Lower lobe of right lung (tissue), 2 donors: ENCODE results near the gene NPTX2. TPM values are rescaled to one million over a fixed set of nuclear protein-coding genes. Genes with fewer than 3 reads are reported as not detected.

Source experiments
- ATAC-seq, 2 donors: fragments of 200-7000 bp; cut with Tn5 transposase; one replicate each; pipeline ENCODE4 v1.9.1; 2020 to 2022; ENCODE audit warnings: mild to moderate bottlenecking in 2 of 2, moderate library complexity in 2 of 2
- DNase-seq: peaks from one replicate; pipeline ENCODE4 v3.0.0-alpha.2; 2020
- H3K27ac ChIP-seq: fragments of 200-600 bp; one replicate; pipeline ENCODE4 v1.8.0; 2022
- H3K27me3 ChIP-seq: fragments of 200-600 bp; one replicate; pipeline ENCODE4 v1.8.0; 2022; ENCODE audit warnings: low read depth
- H3K36me3 ChIP-seq: fragments of 200-600 bp; one replicate; pipeline ENCODE4 v1.8.0; 2022; ENCODE audit warnings: mild to moderate bottlenecking
- H3K4me1 ChIP-seq: fragments of 200-600 bp; one replicate; pipeline ENCODE4 v1.8.0; 2022
- H3K4me3 ChIP-seq: fragments of 200-600 bp; one replicate; pipeline ENCODE4 v1.8.0; 2022; ENCODE audit warnings: mild to moderate bottlenecking
- H3K9me3 ChIP-seq: fragments of 200-600 bp; one replicate; pipeline ENCODE4 v1.8.0; 2022
- intact Hi-C: fragments of 100-400 bp; cut with DNase I; formaldehyde crosslinking; loops from one replicate; pipeline ENCODE4 v1.11.0; 2022
- total RNA-seq: library from RNA; stranded (reverse); fragmentation: NEBNext Ultra II Directional; extraction: Animal tissue kit (Norgen Biotek cat#: 25700); gene quantifications from one replicate; pipeline ENCODE4 v1.2.1, GENCODE V29; 2021
- TF ChIP-seq, protein P1 (sequence below): fragments of 200-600 bp; IDR thresholded peaks from one replicate; pipeline ENCODE4 v1.8.0; 2022; ENCODE audit warnings: antibody characterized with exemption, mild to moderate bottlenecking
- donor health status: DM: no; HTN: yes; CAD: no; lungs with severe emphysema.

NPTX2 gene
- total RNA-seq, 1 donor from 2014 or later: 0.62 TPM

DNA sequence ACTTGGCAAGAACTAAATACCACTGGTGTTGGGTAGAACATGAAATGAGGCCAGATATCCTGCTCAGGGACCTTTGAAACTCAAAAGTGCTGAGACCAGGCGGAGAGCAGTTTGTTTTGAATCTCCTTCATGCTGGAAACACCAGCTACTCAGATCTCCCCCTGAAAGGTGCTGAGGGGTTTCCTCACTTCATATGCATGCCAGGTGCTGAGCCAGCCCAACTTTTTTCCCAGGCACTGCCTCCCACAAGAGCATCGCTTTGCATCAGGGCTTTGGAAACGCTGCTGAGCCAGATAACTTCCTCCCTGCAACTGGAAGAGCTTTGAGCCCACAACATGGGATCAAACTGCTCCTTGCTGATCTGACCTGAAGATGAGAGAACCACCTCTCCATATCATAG, 13.7 kb downstream of the NPTX2 start:
- Histone ChIP-seq H3K4me3 (no peak overlapping the region), H3K4me1 (no peaks in the 10 kb centered on the region), H3K36me3 (no peaks in the 10 kb centered on the region), H3K27ac (no peak overlapping the region), H3K27me3 (peaks cover 30% of the 10 kb centered on the region), H3K9me3 (no peaks in the 10 kb centered on the region)
- intact Hi-C loops: no loop called here
- TF ChIP-seq, protein P1, sequence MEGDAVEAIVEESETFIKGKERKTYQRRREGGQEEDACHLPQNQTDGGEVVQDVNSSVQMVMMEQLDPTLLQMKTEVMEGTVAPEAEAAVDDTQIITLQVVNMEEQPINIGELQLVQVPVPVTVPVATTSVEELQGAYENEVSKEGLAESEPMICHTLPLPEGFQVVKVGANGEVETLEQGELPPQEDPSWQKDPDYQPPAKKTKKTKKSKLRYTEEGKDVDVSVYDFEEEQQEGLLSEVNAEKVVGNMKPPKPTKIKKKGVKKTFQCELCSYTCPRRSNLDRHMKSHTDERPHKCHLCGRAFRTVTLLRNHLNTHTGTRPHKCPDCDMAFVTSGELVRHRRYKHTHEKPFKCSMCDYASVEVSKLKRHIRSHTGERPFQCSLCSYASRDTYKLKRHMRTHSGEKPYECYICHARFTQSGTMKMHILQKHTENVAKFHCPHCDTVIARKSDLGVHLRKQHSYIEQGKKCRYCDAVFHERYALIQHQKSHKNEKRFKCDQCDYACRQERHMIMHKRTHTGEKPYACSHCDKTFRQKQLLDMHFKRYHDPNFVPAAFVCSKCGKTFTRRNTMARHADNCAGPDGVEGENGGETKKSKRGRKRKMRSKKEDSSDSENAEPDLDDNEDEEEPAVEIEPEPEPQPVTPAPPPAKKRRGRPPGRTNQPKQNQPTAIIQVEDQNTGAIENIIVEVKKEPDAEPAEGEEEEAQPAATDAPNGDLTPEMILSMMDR: no peak
- no peak for ATAC-seq
- no peak for DNase-seq

DNA sequence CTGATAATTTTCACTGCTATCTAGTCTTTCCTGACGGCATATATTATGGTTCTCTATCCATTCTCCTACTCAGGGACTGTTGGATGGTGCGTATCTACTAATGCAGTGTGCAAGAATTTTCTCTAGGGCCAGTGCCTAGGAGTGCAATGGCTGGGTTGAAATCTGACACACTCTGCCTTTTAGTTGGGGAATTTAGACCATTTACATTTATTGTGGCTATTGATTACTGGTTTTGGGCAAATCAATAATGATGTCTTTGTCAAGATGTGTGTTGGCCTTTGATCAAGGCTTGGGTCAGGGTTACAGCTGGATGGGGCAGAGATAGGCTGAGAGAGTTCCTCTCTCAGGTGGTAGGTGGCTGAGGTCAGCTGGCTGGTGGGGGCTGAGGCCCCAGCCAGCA, 21.8 kb downstream of the NPTX2 start:
- H3K27ac ChIP-seq: no peak overlapping the region
- H3K4me3 ChIP-seq: no peak overlapping the region
- TF ChIP-seq, protein P1: no peak
- ATAC-seq: no peak
- H3K4me1 ChIP-seq: no peaks in the 10 kb centered on the region
- no peaks in the 10 kb centered on the region for H3K36me3 ChIP-seq
- H3K9me3 ChIP-seq: peaks cover 13% of the 10 kb centered on the region
- no peak for DNase-seq
- no peaks in the 10 kb centered on the region for H3K27me3 ChIP-seq
- intact Hi-C loops: no loop called here

DNA sequence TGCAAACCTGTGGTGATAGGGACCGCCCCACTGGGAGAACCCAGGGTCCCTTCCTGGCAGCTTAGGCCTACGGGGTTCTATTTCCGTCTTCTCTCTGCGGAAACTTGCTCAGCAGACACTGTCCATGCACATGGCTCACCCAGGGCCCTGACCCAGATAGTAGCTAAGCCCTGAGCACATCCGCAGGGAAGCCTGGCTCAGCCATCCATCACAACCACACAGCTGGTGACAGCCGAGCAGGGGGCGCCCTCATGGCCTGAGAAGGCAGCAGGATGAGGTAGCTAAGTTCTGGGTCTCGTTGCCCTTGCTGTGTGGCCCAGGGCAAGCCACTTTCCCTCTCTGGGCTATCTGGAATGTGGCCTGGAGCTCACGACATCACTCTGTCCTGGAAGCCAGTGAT, 23.3 kb downstream of the NPTX2 start:
- intact Hi-C loops: no loop called here
- DNase-seq (no peak), ATAC-seq (no peak)
- no peaks in the 10 kb centered on the region for H3K36me3 ChIP-seq
- peaks cover 13% of the 10 kb centered on the region for H3K9me3 ChIP-seq
- no peak overlapping the region for H3K4me3 ChIP-seq
- H3K4me1 ChIP-seq: no peaks in the 10 kb centered on the region
- TF ChIP-seq, protein P1: no peak
- H3K27ac ChIP-seq: no peak overlapping the region
- H3K27me3 ChIP-seq: no peaks in the 10 kb centered on the region

DNA sequence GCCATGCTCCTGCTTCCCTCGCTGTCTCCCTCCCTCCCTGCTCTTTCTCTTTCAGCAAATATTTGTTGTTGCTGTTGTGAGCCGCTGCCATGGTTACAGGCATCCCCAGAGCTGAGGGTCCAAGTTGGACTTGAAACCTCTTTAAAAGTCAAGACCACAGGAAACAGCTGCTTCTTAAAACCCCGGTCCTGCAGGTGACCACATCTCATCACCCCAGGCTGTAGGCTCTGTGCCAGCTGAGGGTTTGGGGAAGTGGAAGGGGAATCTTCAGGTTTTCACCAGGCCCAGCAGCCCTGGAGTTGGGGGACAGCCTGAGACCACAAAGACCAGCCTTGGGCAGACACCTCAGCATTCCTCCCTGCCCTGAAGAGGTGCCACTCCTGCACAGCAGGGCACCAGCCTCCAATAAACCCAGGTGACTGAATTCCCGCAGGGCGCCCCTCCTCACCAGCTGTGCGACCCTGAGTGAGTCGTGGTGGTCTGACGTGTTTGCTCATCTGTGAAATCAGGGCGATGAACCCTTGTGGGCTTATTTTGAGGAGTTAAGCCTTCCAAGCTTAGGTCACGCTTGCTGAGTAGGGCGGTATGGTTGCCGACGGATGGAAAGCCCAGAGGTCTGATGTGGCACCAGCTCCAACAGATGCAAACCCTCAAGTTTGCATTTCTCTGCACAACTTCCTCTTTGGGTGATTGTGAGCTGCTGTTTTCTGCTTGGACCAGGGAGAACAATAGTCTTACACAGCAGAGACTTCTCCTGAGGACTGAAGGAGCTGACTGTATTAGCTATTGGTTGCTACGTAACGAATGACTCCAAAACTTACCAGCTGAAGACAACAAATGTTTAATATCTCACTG, 24.8 kb downstream of the NPTX2 start:
- intact Hi-C loops: no loop called here
- TF ChIP-seq, protein P1: no peak
- Histone ChIP-seq H3K4me1 (no peaks in the 10 kb centered on the region), H3K9me3 (peaks cover 13% of the 10 kb centered on the region), H3K4me3 (no peak overlapping the region), H3K27me3 (no peaks in the 10 kb centered on the region), H3K27ac (no peak overlapping the region), H3K36me3 (no peaks in the 10 kb centered on the region)
- ATAC-seq (no peak), DNase-seq (no peak)

DNA sequence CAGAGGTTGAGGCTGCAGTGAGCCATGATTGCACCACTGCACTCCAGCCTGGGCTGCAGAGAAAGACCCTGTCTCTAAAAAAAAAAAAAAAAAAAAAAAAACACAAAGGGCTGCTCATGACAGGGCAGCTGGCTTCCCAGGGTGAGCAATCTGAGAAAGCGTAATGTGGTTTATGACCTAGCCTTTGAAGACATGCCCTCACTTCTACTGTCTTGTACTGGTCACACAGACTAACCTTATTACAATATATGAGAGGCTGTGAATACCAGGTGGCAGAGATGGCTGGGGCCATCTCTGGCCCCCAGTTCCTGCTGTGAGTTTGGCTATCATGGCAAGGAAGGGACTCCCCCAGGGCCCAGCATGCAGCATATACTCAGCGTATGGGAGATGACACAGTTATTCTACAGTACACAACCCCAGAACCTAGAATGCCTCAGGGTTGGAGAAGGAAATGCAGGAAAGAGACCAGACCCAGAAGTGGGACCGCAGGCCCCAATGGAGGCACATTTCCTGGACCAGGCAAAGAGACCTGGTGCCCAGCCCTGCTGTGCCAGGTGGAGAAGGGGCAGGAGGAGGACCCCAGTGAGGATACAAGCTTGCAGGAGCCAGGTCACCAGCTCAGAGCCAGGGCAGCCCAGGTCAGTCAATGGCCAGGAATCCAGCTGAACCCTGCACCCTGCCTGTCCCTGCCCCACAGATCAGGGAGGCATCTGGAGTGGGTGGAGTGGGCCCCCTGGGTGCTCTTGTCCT, 26.3 kb downstream of the NPTX2 start:
- Histone ChIP-seq H3K4me3 (no peak overlapping the region), H3K36me3 (no peaks in the 10 kb centered on the region), H3K9me3 (peaks cover 12% of the 10 kb centered on the region), H3K4me1 (no peaks in the 10 kb centered on the region), H3K27me3 (no peaks in the 10 kb centered on the region), H3K27ac (no peak overlapping the region)
- no peak for ATAC-seq
- intact Hi-C loops: no loop called here
- DNase-seq: no peak
- TF ChIP-seq, protein P1: no peak
